Daoy (cell line): ENCODE results near the gene ATP1B3. TPM values are rescaled to one million over a fixed set of nuclear protein-coding genes. Genes with fewer than 3 reads are reported as not detected.
A peak's percentile ranks its signal among the peaks of the same experiment; 100 is the strongest.
"Not testable (repeated sequence)": the region's sequence is repeated elsewhere in the genome, so short reads cannot be mapped to it uniquely, and the experiment has no call there.

Experiments
- DNase-seq: peaks from one replicate; pipeline ENCODE4 v3.0.0-alpha.2; 2015; ENCODE audit warnings: low read depth
- total RNA-seq: library from RNA; depleted of rRNA; stranded (reverse); fragments of >200 nt; shearing (Covaris generic); gene quantifications from 2 replicates; pipeline ENCODE4 v1.2.3, GENCODE V29; 2014

Gene ATP1B3
- total RNA-seq, 1 experiment from 2014 or later, result 45.8 TPM

GRCh38 chr3:141860086-141860669 lies 16.3 kb upstream of the ATP1B3 start:
- DNase-seq, result no peak

- DNase-seq, result peak; percentile 27
Measured at GRCh38 chr3:141860766-141861513, 15.5 kb upstream of the ATP1B3 start.

- DNase-seq, result no peak
Measured at GRCh38 chr3:141862279-141862816, 14.1 kb upstream of the ATP1B3 start.

DNA sequence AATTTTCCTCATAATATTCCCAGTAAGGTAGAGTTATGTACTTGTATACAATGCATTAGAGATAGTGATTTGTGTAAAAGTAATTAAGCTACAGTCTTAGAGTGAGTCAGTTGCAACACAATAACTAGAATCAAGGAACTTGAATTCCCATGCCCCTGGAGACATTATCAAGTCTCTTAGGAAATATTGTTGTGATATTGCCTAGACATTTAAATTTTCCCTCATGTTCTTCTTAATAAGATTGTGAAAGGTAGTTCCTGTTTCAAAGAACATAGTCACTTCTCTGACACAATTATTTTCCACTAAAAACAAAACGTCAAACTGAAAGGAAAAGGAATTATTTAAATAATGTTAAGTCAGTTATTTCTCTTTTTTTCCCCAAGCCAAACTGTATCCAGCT lies 13.0 kb upstream of the ATP1B3 start:
- no peak for DNase-seq

GRCh38 chr3:141864281-141864970 lies 12.0 kb upstream of the ATP1B3 start:
- DNase-seq, result no peak

DNA sequence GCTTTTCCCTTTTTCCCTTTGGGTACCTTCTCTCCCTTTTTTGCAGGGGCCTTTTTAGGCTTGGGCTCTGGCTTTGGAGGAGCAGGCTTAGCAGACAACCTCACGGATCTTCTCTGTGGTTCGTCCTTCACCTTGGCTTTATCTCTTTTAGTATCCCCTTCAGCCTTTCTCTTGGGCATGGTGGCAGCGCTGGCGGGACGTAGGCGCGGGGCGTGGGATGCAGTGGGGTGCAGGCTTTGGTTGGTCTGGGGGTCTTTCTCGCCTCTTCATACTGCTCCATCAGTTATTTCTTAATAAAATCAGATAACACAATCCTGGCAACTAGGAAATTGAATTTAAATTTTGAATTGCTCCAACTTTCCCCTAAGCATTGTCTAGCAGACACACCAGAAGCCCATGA lies 11.3 kb upstream of the ATP1B3 start:
- DNase-seq, result no peak

- no peak for DNase-seq
Measured at GRCh38 chr3:141870091-141870687, 6.3 kb upstream of the ATP1B3 start.

DNA sequence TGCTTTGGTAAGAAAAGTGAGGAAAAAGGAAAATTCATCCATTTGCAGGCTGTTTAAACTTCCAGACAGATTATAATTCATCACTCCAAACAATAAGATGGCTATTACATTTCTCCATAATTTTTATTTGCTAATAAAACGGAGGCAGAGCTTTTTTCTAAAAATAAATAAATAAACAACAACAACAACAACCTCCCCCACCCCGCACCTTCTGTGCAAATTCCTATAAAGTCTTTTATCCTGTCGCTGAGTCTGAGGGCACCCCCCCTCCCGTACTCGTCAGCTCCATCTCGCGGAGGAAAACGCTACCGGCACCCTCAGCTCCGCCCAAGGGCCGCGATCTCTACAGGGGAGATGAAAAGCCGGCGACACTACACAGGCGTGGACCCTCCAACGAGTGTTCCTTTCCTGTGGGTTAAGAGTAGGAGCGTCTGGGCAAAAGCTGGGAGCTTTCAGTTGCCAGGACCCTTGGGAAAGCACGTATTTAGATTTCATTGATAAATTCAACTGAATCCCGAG lies 1.0 kb upstream of the ATP1B3 start:
- peak; percentile 90 for DNase-seq

- peak; percentile 71 for DNase-seq
Measured at GRCh38 chr3:141875893-141876380, 506 bp upstream of the ATP1B3 start.

DNA sequence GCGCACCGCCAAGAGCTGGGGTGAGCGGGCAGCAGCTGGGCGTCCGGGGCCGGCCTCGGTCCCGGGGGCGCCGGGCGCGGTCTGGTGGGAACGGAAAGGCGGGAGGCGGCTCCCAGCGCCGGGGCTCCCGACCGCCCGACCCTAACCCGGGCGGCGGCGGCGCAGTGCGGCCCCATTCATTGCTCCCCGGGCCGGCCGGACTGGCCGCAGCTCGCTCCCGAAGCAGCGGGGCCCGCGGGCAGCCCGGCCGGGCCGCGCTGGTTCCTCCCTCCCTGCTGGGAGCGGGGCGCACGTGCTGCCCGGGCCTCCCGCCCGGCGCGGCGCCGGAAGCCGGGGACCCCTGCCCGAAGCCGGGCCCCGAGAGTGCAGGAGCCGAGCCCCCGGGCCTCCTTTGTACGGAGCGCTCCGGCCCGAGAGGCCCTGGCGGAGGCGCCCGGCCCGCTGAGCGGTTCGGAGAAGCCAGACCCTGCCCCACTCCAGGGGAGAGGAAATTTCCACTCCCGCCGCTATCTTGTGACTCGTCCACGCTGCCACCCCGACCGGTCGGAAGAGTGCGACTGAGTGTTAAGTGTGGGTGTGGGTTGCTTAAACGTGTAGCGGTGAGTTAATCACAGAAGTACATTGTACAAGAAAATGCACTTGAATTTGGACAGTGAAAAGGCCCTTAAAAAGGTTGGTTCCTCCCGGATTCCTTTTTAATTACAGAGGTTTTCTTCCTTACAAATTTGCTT lies 613 bp downstream of the ATP1B3 start:
- peak; percentile 45 for DNase-seq

DNA sequence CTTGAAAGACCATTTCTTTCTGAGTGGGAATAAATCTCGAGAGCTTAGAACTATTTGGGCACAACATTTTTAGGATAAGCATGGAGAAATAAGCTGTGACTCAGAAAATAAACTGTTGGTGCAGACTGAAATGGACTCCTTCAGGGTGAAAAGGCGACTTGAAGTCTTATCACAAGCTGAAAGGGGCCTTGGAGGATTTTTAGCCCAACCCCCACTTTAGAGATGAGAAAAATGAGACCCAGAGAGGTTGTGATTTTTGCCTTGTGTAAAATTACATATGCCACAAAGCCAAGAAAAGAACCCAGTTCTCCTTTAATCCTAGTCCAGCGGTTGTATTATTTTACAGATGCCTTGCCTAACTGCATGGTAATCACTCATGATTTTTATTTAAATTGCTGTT lies 1.5 kb downstream of the ATP1B3 start:
- DNase-seq, result peak; percentile 27

GRCh38 chr3:141878326-141878725 lies 1.9 kb downstream of the ATP1B3 start:
- DNase-seq, result no peak

GRCh38 chr3:141878817-141879216 lies 2.4 kb downstream of the ATP1B3 start:
- DNase-seq, result no peak

DNA sequence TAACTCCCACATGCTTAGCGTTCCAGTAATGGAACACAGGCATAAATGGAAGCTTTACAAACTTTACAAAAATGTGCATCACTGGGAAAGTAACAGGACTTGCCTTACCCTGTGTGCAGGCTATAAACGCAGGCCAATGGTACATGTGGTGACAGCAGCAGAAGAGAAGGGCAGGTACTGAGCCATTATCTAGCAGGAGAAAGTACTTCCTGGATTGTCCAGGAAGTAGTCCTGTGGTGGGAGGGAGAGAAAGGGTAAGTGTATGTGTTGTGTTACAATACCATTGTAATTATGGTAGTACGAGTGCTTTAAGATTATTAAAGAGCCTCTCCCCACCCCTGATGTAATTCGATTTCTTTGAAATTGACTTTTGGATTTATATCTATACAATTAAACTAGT lies 5.3 kb downstream of the ATP1B3 start:
- DNase-seq, result no peak

DNA sequence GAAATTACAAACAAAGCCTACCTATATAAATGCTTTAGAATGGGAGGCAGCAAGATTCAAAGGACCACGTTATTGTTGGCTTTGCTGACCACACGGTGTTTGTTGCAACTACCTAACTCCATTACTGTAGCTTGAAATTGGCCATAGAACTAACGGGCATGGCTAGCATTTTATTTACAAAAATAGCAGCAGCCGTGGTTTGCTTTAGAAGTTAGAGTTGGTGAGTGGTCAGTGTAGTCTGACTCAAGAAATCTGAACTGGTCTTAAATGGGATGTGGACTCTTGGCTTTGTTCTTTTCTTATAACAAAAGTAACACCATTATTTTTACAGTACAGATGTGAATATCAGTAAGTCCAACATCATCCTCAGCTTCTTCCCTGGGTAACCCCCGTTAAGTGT lies 10.6 kb downstream of the ATP1B3 start:
- no peak for DNase-seq

GRCh38 chr3:141888548-141888947 lies 12.1 kb downstream of the ATP1B3 start:
- not testable (repeated sequence) for DNase-seq

GRCh38 chr3:141894524-141895176 lies 18.2 kb downstream of the ATP1B3 start:
- peak; percentile 13 for DNase-seq

- DNase-seq, result no peak
Measured at GRCh38 chr3:141895731-141896130, 19.3 kb downstream of the ATP1B3 start.

DNA sequence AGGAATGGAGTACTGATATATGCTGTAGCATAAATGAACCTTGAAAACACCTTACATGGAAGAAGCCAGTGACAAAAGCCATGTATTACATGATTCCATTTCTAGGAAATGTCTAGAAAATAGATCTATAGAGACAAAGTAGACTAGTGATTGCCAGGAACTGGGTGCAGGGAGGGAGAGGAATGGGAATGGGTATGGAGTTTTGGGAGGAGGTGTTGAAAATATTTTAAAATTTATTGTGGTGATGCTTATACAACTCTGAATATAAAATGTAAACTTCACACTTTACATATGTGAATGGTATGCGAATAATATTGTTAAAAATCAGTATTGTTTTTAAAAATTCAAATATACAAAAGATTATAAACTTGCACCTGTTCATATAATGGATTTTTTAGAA lies 22.5 kb downstream of the ATP1B3 start:
- no peak for DNase-seq

DNA sequence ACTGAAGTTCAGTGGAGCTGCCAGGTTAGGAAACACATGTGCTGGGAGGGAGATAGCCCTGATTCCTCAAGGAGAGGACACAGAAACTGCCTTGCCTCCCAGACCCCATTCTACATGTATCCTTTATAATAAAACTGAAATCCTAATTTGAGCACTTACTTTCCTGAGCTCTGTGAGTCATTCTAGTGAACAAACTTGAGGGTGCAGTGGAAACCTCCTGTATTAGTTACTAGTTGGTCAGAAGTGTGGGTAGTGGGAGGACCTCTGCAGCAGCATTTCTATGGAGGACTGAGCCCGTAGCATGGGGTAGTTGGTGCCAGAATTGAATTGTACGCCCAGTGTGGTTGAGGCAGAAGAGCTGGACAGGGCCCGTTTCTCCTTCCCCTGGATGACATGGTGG lies 23.9 kb downstream of the ATP1B3 start:
- DNase-seq, result no peak

DNA sequence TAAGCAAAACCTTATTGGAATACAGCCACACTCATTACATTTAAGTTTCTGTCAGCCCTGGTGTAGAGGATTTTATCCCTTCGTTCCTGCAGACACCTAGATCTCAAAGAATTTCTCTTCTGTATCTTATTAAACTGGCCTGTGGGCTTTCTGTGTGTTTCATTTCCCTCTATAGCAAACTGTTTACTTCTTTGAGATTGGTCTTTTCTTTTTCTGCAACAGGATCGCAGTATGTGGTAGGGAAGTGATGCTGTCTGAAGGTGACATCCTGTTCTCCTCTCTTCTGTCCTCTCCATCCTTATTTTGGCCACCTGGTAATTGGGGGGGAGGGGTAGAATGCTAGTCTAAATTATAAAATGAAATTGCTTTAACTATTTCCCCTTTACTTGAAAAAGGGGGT lies 25.5 kb downstream of the ATP1B3 start:
- no peak for DNase-seq
